Mesothelial cell of epicardium (in vitro differentiated cells): Measurements from ENCODE around the gene PIMREG. TPM values are rescaled to one million over a fixed set of nuclear protein-coding genes. Genes with fewer than 3 reads are reported as not detected.

Experiments
- DNase-seq, 2 experiments: peaks; one replicate each; pipeline ENCODE4 v3.0.0; 2021; ENCODE audit warnings: low spot score in 2 of 2; ENCODE audit not compliant: unreplicated experiment in 2 of 2
- H3K27ac Mint-ChIP-seq: 2 replicates; pipeline ENCODE4 v1.8.0; 2021; ENCODE audit warnings: mixed read lengths
- H3K27me3 Mint-ChIP-seq: 2 replicates; pipeline ENCODE4 v1.8.0; 2021; ENCODE audit warnings: low read depth, mixed read lengths
- H3K36me3 Mint-ChIP-seq: 2 replicates; pipeline ENCODE4 v1.8.0; 2021; ENCODE audit warnings: mixed read lengths
- H3K4me1 Mint-ChIP-seq: 2 replicates; pipeline ENCODE4 v1.8.0; 2021; ENCODE audit warnings: mixed read lengths
- H3K4me3 Mint-ChIP-seq: 2 replicates; pipeline ENCODE4 v1.8.0; 2021; ENCODE audit warnings: mild to moderate bottlenecking, moderate library complexity, mixed read lengths
- H3K9me3 Mint-ChIP-seq: 2 replicates; pipeline ENCODE4 v1.8.0; 2021; ENCODE audit warnings: mixed read lengths
- CTCF ChIP-seq: fragments of 200-600 bp; sonication (generic); IDR thresholded peaks from one replicate; pipeline ENCODE4 v1.5.0; 2021; ENCODE audit warnings: antibody characterized with exemption; ENCODE audit not compliant: unreplicated experiment
- total RNA-seq: library from RNA; stranded (reverse); gene quantifications from 3 replicates; pipeline ENCODE4 v1.2.1, GENCODE V29; 2021

The PIMREG gene
- total RNA-seq, 1 donor from 2014 or later: 13.9 TPM

GRCh38 chr17:6458460-6458950 lies 14.2 kb downstream of the PIMREG start:
- H3K4me1 Mint-ChIP-seq: peaks cover 1% of the 10 kb centered on the region
- no peak overlapping the region for H3K4me3 Mint-ChIP-seq
- TF ChIP-seq CTCF: no peak
- H3K27ac Mint-ChIP-seq: no peak overlapping the region
- DNase-seq: no peak
- H3K27me3 Mint-ChIP-seq: peaks cover 26% of the 10 kb centered on the region
- H3K36me3 Mint-ChIP-seq: no peaks in the 10 kb centered on the region
- H3K9me3 Mint-ChIP-seq: no peaks in the 10 kb centered on the region

- Mint-ChIP-seq H3K27ac (no peak overlapping the region), H3K36me3 (no peaks in the 10 kb centered on the region), H3K4me3 (no peak overlapping the region), H3K4me1 (no peaks in the 10 kb centered on the region), H3K27me3 (peaks cover 12% of the 10 kb centered on the region), H3K9me3 (no peaks in the 10 kb centered on the region)
- no peak for DNase-seq
- TF ChIP-seq CTCF: no peak
These were observed 16.4 kb downstream of the PIMREG start for GRCh38 chr17:6460531-6461161.

GRCh38 chr17:6461246-6461645 lies 17.0 kb downstream of the PIMREG start:
- H3K4me3 Mint-ChIP-seq: no peak overlapping the region
- H3K36me3 Mint-ChIP-seq: no peaks in the 10 kb centered on the region
- H3K9me3 Mint-ChIP-seq: no peaks in the 10 kb centered on the region
- H3K27me3 Mint-ChIP-seq: peaks cover 10% of the 10 kb centered on the region
- no peak for DNase-seq
- TF ChIP-seq CTCF: no peak
- no peak overlapping the region for H3K27ac Mint-ChIP-seq
- no peaks in the 10 kb centered on the region for H3K4me1 Mint-ChIP-seq

- no peak overlapping the region for H3K4me3 Mint-ChIP-seq
- no peak for DNase-seq
- no peaks in the 10 kb centered on the region for H3K36me3 Mint-ChIP-seq
- peaks cover 4% of the 10 kb centered on the region for H3K9me3 Mint-ChIP-seq
- no peak overlapping the region for H3K27ac Mint-ChIP-seq
- H3K4me1 Mint-ChIP-seq: no peaks in the 10 kb centered on the region
- peaks cover 3% of the 10 kb centered on the region for H3K27me3 Mint-ChIP-seq
- TF ChIP-seq CTCF: no peak
These were observed 17.7 kb downstream of the PIMREG start for GRCh38 chr17:6461792-6462524.

- TF ChIP-seq CTCF: no peak
- no peaks in the 10 kb centered on the region for H3K27me3 Mint-ChIP-seq
- H3K4me1 Mint-ChIP-seq: no peaks in the 10 kb centered on the region
- no peak overlapping the region for H3K4me3 Mint-ChIP-seq
- no peak overlapping the region for H3K27ac Mint-ChIP-seq
- peaks cover under 1% of the 10 kb centered on the region for H3K36me3 Mint-ChIP-seq
- DNase-seq: no peak
- peaks cover 6% of the 10 kb centered on the region for H3K9me3 Mint-ChIP-seq
These were observed 18.4 kb downstream of the PIMREG start for GRCh38 chr17:6462692-6463091.
